HepG2 (cell line): ENCODE results near the gene SP3. TPM values are rescaled to one million over a fixed set of nuclear protein-coding genes. Genes with fewer than 3 reads are reported as not detected.

Experiments used
- MNT ChIP-seq: fragments of 450-650 bp; IDR thresholded peaks from 2 replicates; pipeline ENCODE4 v1.6.1; 2016
- polyA plus RNA-seq, 8 experiments: library from polyadenylated mRNA; depleted of rRNA in 3 of 8; stranded (reverse) in 7 of 8; unstranded in 1 of 8; fragments of >200 nt; fragmentation: Illumina TruSeq in 4 of 8; extraction: Trizol in 4 of 8; gene quantifications; 2 replicates each; pipeline versions ENCODE4 v1.2.1 to v1.2.3, GENCODE V29; 2011 to 2016; ENCODE audit warnings: low read depth in 4 of 8, missing spikeins in 1 of 8, mixed read lengths in 1 of 8; ENCODE audit not compliant: insufficient read depth in 1 of 8
- total RNA-seq, 5 experiments: library from RNA; depleted of rRNA; stranded (reverse); fragments of >200 nt; fragmentation: Illumina TruSeq; extraction: Trizol; gene quantifications; 2 replicates each; pipeline ENCODE4 v1.2.3, GENCODE V29; 2016; ENCODE audit warnings: low read depth in 1 of 5
- TF ChIP-seq, protein P1 (sequence below): sonication (generic); formaldehyde crosslinking; IDR thresholded peaks from 2 replicates; pipeline ENCODE4 v1.4.0; 2020; ENCODE audit warnings: mild to moderate bottlenecking, missing genetic modification reagents

SP3 gene
- total and polyA plus RNA-seq, 2 of the 13 experiments (the other 11 are each of a cell fraction or from before 2014, with no cell fraction given), result 57.3 to 132 TPM

- no peak for TF ChIP-seq MNT
- TF ChIP-seq, protein P1, sequence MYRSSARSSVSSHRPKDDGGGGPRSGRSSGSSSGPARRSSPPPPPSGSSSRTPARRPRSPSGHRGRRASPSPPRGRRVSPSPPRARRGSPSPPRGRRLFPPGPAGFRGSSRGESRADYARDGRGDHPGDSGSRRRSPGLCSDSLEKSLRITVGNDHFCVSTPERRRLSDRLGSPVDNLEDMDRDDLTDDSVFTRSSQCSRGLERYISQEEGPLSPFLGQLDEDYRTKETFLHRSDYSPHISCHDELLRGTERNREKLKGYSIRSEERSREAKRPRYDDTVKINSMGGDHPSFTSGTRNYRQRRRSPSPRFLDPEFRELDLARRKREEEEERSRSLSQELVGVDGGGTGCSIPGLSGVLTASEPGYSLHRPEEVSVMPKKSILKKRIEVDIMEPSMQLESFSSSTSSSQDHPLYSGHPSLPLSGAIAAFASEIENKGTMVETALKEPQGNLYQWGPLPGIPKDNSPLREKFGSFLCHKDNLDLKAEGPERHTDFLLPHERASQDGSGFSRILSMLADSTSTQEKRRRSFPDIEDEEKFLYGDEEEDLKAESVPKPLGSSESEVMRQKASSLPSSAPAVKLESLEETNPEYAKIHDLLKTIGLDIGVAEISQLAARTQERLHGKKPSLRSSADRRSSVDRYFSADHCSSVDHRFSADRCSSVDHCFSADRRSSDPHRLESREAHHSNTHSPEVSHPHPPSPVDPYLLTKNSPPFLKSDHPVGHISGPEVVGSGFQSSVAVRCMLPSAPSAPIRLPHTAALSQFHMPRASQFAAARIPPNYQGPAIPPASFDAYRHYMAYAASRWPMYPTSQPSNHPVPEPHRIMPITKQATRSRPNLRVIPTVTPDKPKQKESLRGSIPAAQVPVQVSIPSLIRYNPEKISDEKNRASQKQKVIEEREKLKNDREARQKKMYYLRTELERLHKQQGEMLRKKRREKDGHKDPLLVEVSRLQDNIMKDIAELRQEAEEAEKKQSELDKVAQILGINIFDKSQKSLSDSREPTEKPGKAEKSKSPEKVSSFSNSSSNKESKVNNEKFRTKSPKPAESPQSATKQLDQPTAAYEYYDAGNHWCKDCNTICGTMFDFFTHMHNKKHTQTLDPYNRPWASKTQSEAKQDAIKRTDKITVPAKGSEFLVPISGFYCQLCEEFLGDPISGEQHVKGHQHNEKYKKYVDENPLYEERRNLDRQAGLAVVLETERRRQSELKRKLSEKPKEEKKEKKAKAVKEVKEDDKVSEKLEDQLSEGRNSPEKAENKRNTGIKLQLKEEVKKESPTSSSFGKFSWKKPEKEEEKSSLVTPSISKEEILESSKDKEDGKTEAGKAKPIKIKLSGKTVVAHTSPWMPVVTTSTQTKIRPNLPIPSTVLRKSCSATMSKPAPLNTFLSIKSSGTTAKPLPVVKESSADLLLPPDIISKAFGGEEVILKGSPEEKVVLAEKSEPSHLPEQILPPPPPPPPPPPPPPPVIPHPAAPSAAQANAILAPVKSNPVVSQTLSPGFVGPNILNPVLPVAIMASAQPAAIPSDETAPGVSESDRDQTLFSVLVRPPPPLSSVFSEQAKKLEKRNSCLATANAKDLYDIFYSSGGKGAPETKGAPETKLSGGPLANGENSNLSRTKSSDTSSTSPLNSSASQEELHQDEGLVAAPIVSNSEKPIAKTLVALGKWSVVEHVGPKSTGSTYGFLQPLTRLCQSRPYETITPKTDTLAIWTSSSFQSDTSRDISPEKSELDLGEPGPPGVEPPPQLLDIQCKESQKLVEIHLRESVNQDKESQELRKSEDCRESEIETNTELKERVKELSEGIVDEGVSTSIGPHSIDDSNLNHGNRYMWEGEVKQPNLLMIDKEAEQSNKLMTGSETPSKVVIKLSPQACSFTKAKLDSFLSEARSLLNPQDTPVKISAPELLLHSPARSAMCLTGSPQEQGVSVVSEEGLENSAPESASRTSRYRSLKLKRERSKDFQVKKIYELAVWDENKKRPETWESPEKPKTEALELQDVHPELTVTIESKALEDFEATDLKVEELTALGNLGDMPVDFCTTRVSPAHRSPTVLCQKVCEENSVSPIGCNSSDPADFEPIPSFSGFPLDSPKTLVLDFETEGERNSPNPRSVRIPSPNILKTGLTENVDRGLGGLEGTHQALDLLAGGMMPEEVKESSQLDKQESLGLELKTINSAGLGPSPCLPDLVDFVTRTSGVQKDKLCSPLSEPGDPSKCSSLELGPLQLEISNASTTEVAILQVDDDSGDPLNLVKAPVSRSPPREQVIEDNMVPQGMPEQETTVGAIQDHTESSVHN (CRISPR knock-in tag), result no peak
These were observed 21.4 kb downstream of the SP3 start (continued) for GRCh38 chr2:173943738-173944137.
